Measurements from ENCODE around the gene C12orf76. TPM values are rescaled to one million over a fixed set of nuclear protein-coding genes. Genes with fewer than 3 reads are reported as not detected.

C12orf76 gene
- polyA plus RNA-seq, 1 of the 3 experiments (the other 2 are of a cell fraction) = 29.2 TPM

GRCh38 chr12:110024051-110024450 lies 24.3 kb downstream of the C12orf76 start:
- Histone ChIP-seq H3K9ac (no peak overlapping the region), H3K36me3 (replicated peaks in 1 of 2; ENCODE audit: control insufficient read depth in 1 of 2, insufficient read depth in 2 of 2, low read length in 1 of 2) (peaks cover 31 to 42% of the 10 kb centered on the region in 2 experiments), H2AFZ (ENCODE audit: low read depth) (no peak overlapping the region), H3K9me2 (no peaks in the 10 kb centered on the region), H3K4me2 (peak overlapping the region; percentile 65; the same call in 1 of the 2 replicates), H3K9me3 (no peaks in the 10 kb centered on the region), H3K79me2 (ENCODE audit: insufficient read depth) (peaks cover 10% of the 10 kb centered on the region; the same call in 1 of the 2 replicates), H3K27ac (ENCODE audit: low read depth in 2 of 2, low read length in 1 of 2) (peak overlapping the region; percentile 20 to 59), H3F3A (replicated peaks; ENCODE audit: insufficient read depth) (peaks cover 24% of the 10 kb centered on the region), H3K4me3 (ENCODE audit: low read depth in 2 of 2, low read length in 1 of 2) (no peak overlapping the region), H4K20me1 (ENCODE audit: insufficient read depth) (peaks cover 9% of the 10 kb centered on the region; the same call in 1 of the 2 replicates), H3K4me1 (ENCODE audit: control insufficient read depth in 1 of 2, insufficient read depth in 2 of 2, low read depth in 1 of 2, low read length in 1 of 2) (peaks cover 13 to 28% of the 10 kb centered on the region in 2 experiments), H3K27me3 (ENCODE audit: insufficient read depth) (no peaks in the 10 kb centered on the region)
- DNase-seq = no peak
- 93% methylated on average over 2 of the region's 2 CpGs for WGBS (ENCODE audit: low lambda C conversion rate)
- ChIA-PET POLR2A (no interaction called here), CTCF (interaction anchor here (1.2 to 1.7 kb wide), 5 partner anchors 10 to 19 kb away, joined by 3 to 10 read pairs (median 4); no protein-coding TSS in a partner anchor)
- no peak for TF ChIP-seq EP300 (IDR thresholded peaks at IDR 0.05; ENCODE audit: borderline replicate concordance in 1 of 2, low read depth in 1 of 2, low read length in 1 of 2)
- TF ChIP-seq RCOR1 (IDR thresholded peaks at IDR 0.05; ENCODE audit: low read length) = no peak
- TF ChIP-seq, protein P1, sequence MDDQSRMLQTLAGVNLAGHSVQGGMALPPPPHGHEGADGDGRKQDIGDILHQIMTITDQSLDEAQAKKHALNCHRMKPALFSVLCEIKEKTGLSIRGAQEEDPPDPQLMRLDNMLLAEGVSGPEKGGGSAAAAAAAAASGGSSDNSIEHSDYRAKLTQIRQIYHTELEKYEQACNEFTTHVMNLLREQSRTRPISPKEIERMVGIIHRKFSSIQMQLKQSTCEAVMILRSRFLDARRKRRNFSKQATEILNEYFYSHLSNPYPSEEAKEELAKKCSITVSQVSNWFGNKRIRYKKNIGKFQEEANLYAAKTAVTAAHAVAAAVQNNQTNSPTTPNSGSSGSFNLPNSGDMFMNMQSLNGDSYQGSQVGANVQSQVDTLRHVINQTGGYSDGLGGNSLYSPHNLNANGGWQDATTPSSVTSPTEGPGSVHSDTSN (IDR thresholded peaks at IDR 0.05) = no peak
- TF ChIP-seq TEAD4 (IDR thresholded peaks at IDR 0.05; ENCODE audit: borderline replicate concordance, insufficient read depth) = no peak
- TF ChIP-seq, protein P2, sequence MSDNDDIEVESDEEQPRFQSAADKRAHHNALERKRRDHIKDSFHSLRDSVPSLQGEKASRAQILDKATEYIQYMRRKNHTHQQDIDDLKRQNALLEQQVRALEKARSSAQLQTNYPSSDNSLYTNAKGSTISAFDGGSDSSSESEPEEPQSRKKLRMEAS (IDR thresholded peaks at IDR 0.05; ENCODE audit: low read depth) = no peak
- no peak for TF ChIP-seq REST (IDR thresholded peaks at IDR 0.05; ENCODE audit: low read depth, low read length)
- TF ChIP-seq CHD2 (IDR thresholded peaks at IDR 0.05; ENCODE audit: low read length, partially characterized antibody) = no peak
- TF ChIP-seq SMC3 (IDR thresholded peaks at IDR 0.05; ENCODE audit: low read depth, low read length) = no peak
- TF ChIP-seq NRF1 (IDR thresholded peaks at IDR 0.05; ENCODE audit: low read depth, low read length) = no peak
- TF ChIP-seq IRF3 (IDR thresholded peaks at IDR 0.05; ENCODE audit: low read depth, low read length) = no peak
- TF ChIP-seq YY1 (IDR thresholded peaks at IDR 0.05; ENCODE audit: low read depth) = no peak
- no peak for TF ChIP-seq FOSL2 (IDR thresholded peaks at IDR 0.05; ENCODE audit: borderline replicate concordance, low read depth)
- no peak for TF ChIP-seq GATA2 (CRISPR knock-in tag; IDR thresholded peaks at IDR 0.05)
- TF ChIP-seq EZH2phosphoT487 (IDR thresholded peaks at IDR 0.05; ENCODE audit: borderline replicate concordance, low read depth) = no peak
